GM19193 (cell line): ENCODE data around the gene MTHFD1L.

Experiments
- POLR2A ChIP-seq: IDR thresholded peaks from 4 replicates; pipeline ENCODE4 v1.6.1; 2011; ENCODE audit not compliant: insufficient read depth, insufficient read length; ENCODE audit errors: extremely low read depth

Gene MTHFD1L

GRCh38 chr6:150981669-150982068 is 116.2 kb downstream of the MTHFD1L start:
- no peak for TF ChIP-seq POLR2A

GRCh38 chr6:150987371-150987828 is 121.9 kb downstream of the MTHFD1L start:
- no peak for TF ChIP-seq POLR2A

- TF ChIP-seq POLR2A: no peak
Measured at GRCh38 chr6:150987855-150988464, 122.5 kb downstream of the MTHFD1L start.

- no peak for TF ChIP-seq POLR2A
Measured at GRCh38 chr6:150991487-150991886, 126.0 kb downstream of the MTHFD1L start.

GRCh38 chr6:150992262-150992661 is 126.8 kb downstream of the MTHFD1L start:
- no peak for TF ChIP-seq POLR2A

GRCh38 chr6:150992703-150993102 is 127.2 kb downstream of the MTHFD1L start:
- no peak for TF ChIP-seq POLR2A

- no peak for TF ChIP-seq POLR2A
Measured at GRCh38 chr6:150993253-150993652, 127.8 kb downstream of the MTHFD1L start.

- TF ChIP-seq POLR2A: no peak
Measured at GRCh38 chr6:150994026-150994425, 128.5 kb downstream of the MTHFD1L start.

GRCh38 chr6:150996968-150997367 is 131.5 kb downstream of the MTHFD1L start:
- no peak for TF ChIP-seq POLR2A

GRCh38 chr6:150999107-150999506 is 133.6 kb downstream of the MTHFD1L start:
- TF ChIP-seq POLR2A: no peak

GRCh38 chr6:150999576-150999975 is 134.1 kb downstream of the MTHFD1L start:
- TF ChIP-seq POLR2A: no peak

GRCh38 chr6:151001387-151002056 is 136.0 kb downstream of the MTHFD1L start:
- no peak for TF ChIP-seq POLR2A

GRCh38 chr6:151002057-151002450 is 136.6 kb downstream of the MTHFD1L start:
- TF ChIP-seq POLR2A: no peak

GRCh38 chr6:151002491-151002935 is 137.0 kb downstream of the MTHFD1L start:
- no peak for TF ChIP-seq POLR2A

GRCh38 chr6:151004383-151005024 is 139.0 kb downstream of the MTHFD1L start:
- TF ChIP-seq POLR2A: no peak

- no peak for TF ChIP-seq POLR2A
Measured at GRCh38 chr6:151005164-151005563, 139.7 kb downstream of the MTHFD1L start.
